ENCODE measurements around the gene FHIT. TPM values are rescaled to one million over a fixed set of nuclear protein-coding genes. Genes with fewer than 3 reads are reported as not detected.

Gene FHIT
- total and polyA plus RNA-seq, 10 of the 15 experiments (the other 5 are each of a cell fraction or from before 2014, with no cell fraction given) = 4.2 to 14.9 (median 9.4) TPM

DNA sequence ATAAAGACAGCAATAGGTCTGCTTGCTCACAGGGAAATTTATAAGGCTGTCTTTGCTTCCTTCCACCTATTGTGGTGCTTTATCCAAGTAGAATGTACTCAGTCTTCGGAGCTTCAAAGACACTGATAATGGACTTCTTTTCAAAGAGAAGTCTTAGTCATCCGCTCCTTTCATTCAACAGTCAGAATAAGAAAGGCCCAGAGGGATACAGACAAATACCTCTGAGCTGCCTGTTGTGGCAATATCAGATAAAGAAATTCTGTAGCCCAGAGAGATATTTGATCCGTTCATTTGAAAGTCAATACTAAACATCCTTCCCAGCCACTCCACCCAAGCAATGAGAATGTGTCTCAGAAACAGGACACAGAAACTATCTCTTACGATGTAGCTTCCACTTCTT lies 110.0 kb downstream of the FHIT start:
- in situ Hi-C loops (cut with MboI) (no loop called here), intact Hi-C loops (cut with micrococcal nuclease; ENCODE audit: unreplicated experiment) (no loop called here)
- Histone ChIP-seq H3K4me1 (ENCODE audit: control insufficient read depth, insufficient read depth, low read length) (no peaks in the 10 kb centered on the region), H3K9ac (ENCODE audit: control insufficient read depth, insufficient read depth, low read length) (no peak overlapping the region), H3K9me3 (replicated peaks; ENCODE audit: control insufficient read depth, insufficient read depth, low read length) (no peaks in the 10 kb centered on the region), H3K27ac (ENCODE audit: control insufficient read depth, insufficient read depth) (no peak overlapping the region), H3K4me3 (no peak overlapping the region), H3K27me3 (replicated peaks in 1 of 2; ENCODE audit: control insufficient read depth in 2 of 2, insufficient read depth in 2 of 2, low read length in 1 of 2) (no peaks in the 10 kb centered on the region), H3K79me2 (ENCODE audit: control insufficient read depth, insufficient read depth, low read length) (no peaks in the 10 kb centered on the region), H2AFZ (ENCODE audit: control insufficient read depth, low read depth, low read length) (no peak overlapping the region), H4K20me1 (ENCODE audit: control insufficient read depth, insufficient read depth) (no peaks in the 10 kb centered on the region), H3K36me3 (ENCODE audit: control insufficient read depth in 2 of 2, insufficient read depth in 2 of 2, low read length in 1 of 2) (no peaks in the 10 kb centered on the region), H3K4me2 (ENCODE audit: control insufficient read depth, insufficient read depth) (no peak overlapping the region)
- no peak for ATAC-seq
- no peak for TF ChIP-seq RFX5 (IDR thresholded peaks at IDR 0.05; ENCODE audit: low read depth, low read length)
- BruUV-seq (replicated peaks) = no TSS peak
- no peak for FAIRE-seq
- RAD21 ChIA-PET (ENCODE audit: unreplicated experiment) = no interaction called here
- DNase-seq (ENCODE audit: low read depth, low spot score) = no peak
- CTCF ChIA-PET = no interaction called here
- SMC1A ChIA-PET (ENCODE audit: uncharacterized antibody, unreplicated experiment) = interaction anchor here (0.9 kb wide), 1 partner anchor 93 kb away, joined by 4 read pairs; no protein-coding TSS in a partner anchor
- POLR2A ChIA-PET = no interaction called here
- 96% methylated on average over 4 of the region's 4 CpGs for WGBS (ENCODE audit: insufficient coverage, insufficient replicate concordance, low lambda C conversion rate, missing lambda C conversion rate)

GRCh38 chr3:61139686-61140085 lies 111.6 kb downstream of the FHIT start:
- Histone ChIP-seq H3K4me3 (no peak overlapping the region), H3K79me2 (ENCODE audit: control insufficient read depth, insufficient read depth, low read length) (no peaks in the 10 kb centered on the region), H3K9me3 (replicated peaks; ENCODE audit: control insufficient read depth, insufficient read depth, low read length) (no peaks in the 10 kb centered on the region), H2AFZ (ENCODE audit: control insufficient read depth, low read depth, low read length) (no peak overlapping the region), H4K20me1 (ENCODE audit: control insufficient read depth, insufficient read depth) (no peaks in the 10 kb centered on the region), H3K36me3 (ENCODE audit: control insufficient read depth in 2 of 2, insufficient read depth in 2 of 2, low read length in 1 of 2) (no peaks in the 10 kb centered on the region), H3K4me1 (ENCODE audit: control insufficient read depth, insufficient read depth, low read length) (no peaks in the 10 kb centered on the region), H3K9ac (ENCODE audit: control insufficient read depth, insufficient read depth, low read length) (no peak overlapping the region), H3K27ac (ENCODE audit: control insufficient read depth, insufficient read depth) (no peak overlapping the region), H3K4me2 (ENCODE audit: control insufficient read depth, insufficient read depth) (no peak overlapping the region), H3K27me3 (replicated peaks in 1 of 2; ENCODE audit: control insufficient read depth in 2 of 2, insufficient read depth in 2 of 2, low read length in 1 of 2) (no peaks in the 10 kb centered on the region)
- CTCF ChIA-PET = interaction anchor here (0.6 kb wide), 1 partner anchor 1009 kb away, joined by 3 read pairs; no protein-coding TSS in a partner anchor
- no peak for ATAC-seq
- no peak for FAIRE-seq
- intact Hi-C loops (cut with micrococcal nuclease; ENCODE audit: unreplicated experiment) (no loop called here), in situ Hi-C loops (cut with MboI) (no loop called here)
- POLR2A ChIA-PET = no interaction called here
- SMC1A ChIA-PET (ENCODE audit: uncharacterized antibody, unreplicated experiment) = no interaction called here
- TF ChIP-seq RCOR1 (conservative IDR thresholded peaks at IDR 0.05; ENCODE audit: low read depth, low read length) = no peak
- TF ChIP-seq EZH2 (IDR thresholded peaks at IDR 0.05; ENCODE audit: borderline replicate concordance, control insufficient read depth, low read depth, low read length) = no peak
- no peak for TF ChIP-seq CREM (IDR thresholded peaks at IDR 0.05; ENCODE audit: low read depth)
- no peak for TF ChIP-seq LARP7 (IDR thresholded peaks at IDR 0.05)
- no peak for TF ChIP-seq TBL1XR1 (IDR thresholded peaks at IDR 0.05; ENCODE audit: low read depth, low read length)
- TF ChIP-seq SMARCA5 (IDR thresholded peaks at IDR 0.05) = no peak
- TF ChIP-seq RAD51 (IDR thresholded peaks at IDR 0.05) = no peak
- TF ChIP-seq NFYB (IDR thresholded peaks at IDR 0.05; ENCODE audit: insufficient read depth, low read depth, low read length) = no peak
- TF ChIP-seq PAX5 (IDR thresholded peaks at IDR 0.05; ENCODE audit: borderline replicate concordance, low read depth, low read length) = no peak
- 83% methylated on average over 4 of the region's 4 CpGs for WGBS (ENCODE audit: insufficient coverage, insufficient replicate concordance, low lambda C conversion rate, missing lambda C conversion rate)
- BruUV-seq (replicated peaks) = no TSS peak
- DNase-seq (ENCODE audit: low read depth, low spot score) = no peak
- RAD21 ChIA-PET (ENCODE audit: unreplicated experiment) = no interaction called here
